OCI-LY1 (cell line): ENCODE results near the gene GLMN.

Experiments used
- EZH2 ChIP-seq: fragments of 200-600 bp; sonication (generic), shearing (Covaris generic); IDR thresholded peaks from 2 replicates; pipeline ENCODE4 v1.8.0; 2017; ENCODE audit warnings: borderline replicate concordance, mixed run types, mild to moderate bottlenecking, antibody characterized with exemption, low read length, moderate library complexity, mixed read lengths
- TF ChIP-seq, protein P1 (sequence below): fragments of 200-600 bp; sonication (generic), shearing (Covaris generic); IDR thresholded peaks from 2 replicates; pipeline ENCODE4 v1.5.1; 2017; ENCODE audit warnings: mild to moderate bottlenecking, antibody characterized with exemption, low read length, moderate library complexity, mixed read lengths

- TF ChIP-seq, protein P1, sequence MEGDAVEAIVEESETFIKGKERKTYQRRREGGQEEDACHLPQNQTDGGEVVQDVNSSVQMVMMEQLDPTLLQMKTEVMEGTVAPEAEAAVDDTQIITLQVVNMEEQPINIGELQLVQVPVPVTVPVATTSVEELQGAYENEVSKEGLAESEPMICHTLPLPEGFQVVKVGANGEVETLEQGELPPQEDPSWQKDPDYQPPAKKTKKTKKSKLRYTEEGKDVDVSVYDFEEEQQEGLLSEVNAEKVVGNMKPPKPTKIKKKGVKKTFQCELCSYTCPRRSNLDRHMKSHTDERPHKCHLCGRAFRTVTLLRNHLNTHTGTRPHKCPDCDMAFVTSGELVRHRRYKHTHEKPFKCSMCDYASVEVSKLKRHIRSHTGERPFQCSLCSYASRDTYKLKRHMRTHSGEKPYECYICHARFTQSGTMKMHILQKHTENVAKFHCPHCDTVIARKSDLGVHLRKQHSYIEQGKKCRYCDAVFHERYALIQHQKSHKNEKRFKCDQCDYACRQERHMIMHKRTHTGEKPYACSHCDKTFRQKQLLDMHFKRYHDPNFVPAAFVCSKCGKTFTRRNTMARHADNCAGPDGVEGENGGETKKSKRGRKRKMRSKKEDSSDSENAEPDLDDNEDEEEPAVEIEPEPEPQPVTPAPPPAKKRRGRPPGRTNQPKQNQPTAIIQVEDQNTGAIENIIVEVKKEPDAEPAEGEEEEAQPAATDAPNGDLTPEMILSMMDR = no peak; the same call in 1 of the 2 replicates
- TF ChIP-seq EZH2 = no peak
Observed at GRCh38 chr1:92298213-92298572, 594 bp downstream of the GLMN start.
